HEK293 (cell line): Measurements from ENCODE around the gene DTWD2.

Experiments
- CTCF ChIA-PET: fragments of 350-600 bp; formaldehyde crosslinking; extraction: SDS; loops from one replicate; lab custom pipeline; 2021; ENCODE audit warnings: antibody characterized with exemption; lab: Yijun Ruan, JAX
- POLR2A ChIA-PET: fragments of 300-600 bp; formaldehyde crosslinking; extraction: SDS; loops from one replicate; lab custom pipeline; 2020; ENCODE audit warnings: antibody characterized with exemption, inconsistent platforms; lab: Yijun Ruan, JAX
- H3K27ac ChIP-seq: fragments of 200-500 bp; sonication (Bioruptor generic); 2 replicates; pipeline ENCODE4 v1.5.1; 2014; ENCODE audit warnings: low read depth, low read length, control low read depth, inconsistent platforms; ENCODE audit errors: extremely low read depth
- H3K36me3 ChIP-seq, 2 experiments: fragments of 200-500 bp in 1 of 2; sonication (Bioruptor generic) in 1 of 2; 1 replicate in 1 of 2; 2 replicates in 1 of 2; pipeline ENCODE4 v1.5.1; 2014 to 2017; ENCODE audit warnings: inconsistent platforms in 2 of 2, low read length in 2 of 2; ENCODE audit not compliant: control insufficient read depth in 2 of 2, insufficient read depth in 1 of 2
- H3K4me1 ChIP-seq: fragments of 200-500 bp; sonication (Bioruptor generic); 2 replicates; pipeline ENCODE4 v1.5.1; 2014; ENCODE audit warnings: mild to moderate bottlenecking, low read length, inconsistent platforms; ENCODE audit not compliant: control insufficient read depth, insufficient read depth
- H3K4me3 ChIP-seq: 2 replicates; pipeline ENCODE4 v1.5.1; 2011; ENCODE audit warnings: low read depth, mild to moderate bottlenecking, control low read depth, low read length, moderate library complexity
- H3K9me3 ChIP-seq: fragments of 200-500 bp; sonication (Bioruptor generic); 2 replicates; pipeline ENCODE4 v1.5.1; 2014; ENCODE audit warnings: low read depth, low read length, inconsistent platforms; ENCODE audit not compliant: control insufficient read depth, insufficient read depth
- CTCF ChIP-seq: fragments of 450-650 bp; formaldehyde crosslinking; IDR thresholded peaks from 2 replicates; pipeline ENCODE4 v1.5.1; 2016; ENCODE audit warnings: missing biosample characterization, missing genetic modification characterization
- FEZF1 ChIP-seq: fragments of 450-650 bp; formaldehyde crosslinking; IDR thresholded peaks from 2 replicates; pipeline ENCODE4 v1.5.1; 2016; ENCODE audit warnings: missing biosample characterization, missing genetic modification characterization
- HOXD13 ChIP-seq: sonication (generic); formaldehyde crosslinking; IDR thresholded peaks from 2 replicates; pipeline ENCODE4 v1.8.0; 2022; ENCODE audit warnings: missing genetic modification reagents, borderline replicate concordance
- KLF16 ChIP-seq: fragments of 450-650 bp; formaldehyde crosslinking; IDR thresholded peaks from 2 replicates; pipeline ENCODE4 v1.5.1; 2017; ENCODE audit warnings: missing biosample characterization, missing genetic modification characterization
- MEIS1 ChIP-seq: sonication (generic); formaldehyde crosslinking; IDR thresholded peaks from 2 replicates; pipeline ENCODE4 v1.8.1; 2022; ENCODE audit warnings: missing genetic modification reagents, mild to moderate bottlenecking, borderline replicate concordance
- OVOL3 ChIP-seq: fragments of 450-650 bp; formaldehyde crosslinking; IDR thresholded peaks from 2 replicates; pipeline ENCODE4 v1.5.1; 2016; ENCODE audit warnings: missing biosample characterization, missing genetic modification characterization
- SP7 ChIP-seq: fragments of 450-650 bp; formaldehyde crosslinking; IDR thresholded peaks from 2 replicates; pipeline ENCODE4 v1.5.1; 2016; ENCODE audit warnings: missing biosample characterization, missing genetic modification characterization
- TCF7L2 ChIP-seq: IDR thresholded peaks from 2 replicates; pipeline ENCODE4 v1.6.1; 2011; ENCODE audit warnings: low read depth, mild to moderate bottlenecking, inconsistent platforms, low read length, moderate library complexity, borderline replicate concordance
- ZBTB11 ChIP-seq: fragments of 450-650 bp; formaldehyde crosslinking; conservative IDR thresholded peaks from 2 replicates; pipeline ENCODE4 v1.5.1; 2016; ENCODE audit warnings: low read depth, missing biosample characterization, missing genetic modification characterization
- ZBTB20 ChIP-seq: fragments of 450-650 bp; formaldehyde crosslinking; IDR thresholded peaks from 2 replicates; pipeline ENCODE4 v1.5.1; 2016; ENCODE audit warnings: missing biosample characterization, missing genetic modification characterization
- ZBTB48 ChIP-seq: fragments of 450-650 bp; formaldehyde crosslinking; IDR thresholded peaks from 2 replicates; pipeline ENCODE4 v1.5.1; 2016; ENCODE audit warnings: missing biosample characterization, missing genetic modification characterization
- ZBTB6 ChIP-seq: fragments of 450-650 bp; formaldehyde crosslinking; IDR thresholded peaks from 2 replicates; pipeline ENCODE4 v1.5.1; 2017; ENCODE audit warnings: missing biosample characterization, missing genetic modification characterization
- ZNF112 ChIP-seq: fragments of 450-650 bp; formaldehyde crosslinking; IDR thresholded peaks from 2 replicates; pipeline ENCODE4 v1.5.0; 2017; ENCODE audit warnings: missing biosample characterization, missing genetic modification characterization
- ZNF155 ChIP-seq: fragments of 450-650 bp; formaldehyde crosslinking; IDR thresholded peaks from 2 replicates; pipeline ENCODE4 v1.5.1; 2016; ENCODE audit warnings: missing biosample characterization, missing genetic modification characterization
- ZNF175 ChIP-seq: fragments of 450-650 bp; formaldehyde crosslinking; IDR thresholded peaks from 2 replicates; pipeline ENCODE4 v1.5.1; 2016; ENCODE audit warnings: missing biosample characterization, missing genetic modification characterization
- ZNF23 ChIP-seq: fragments of 450-650 bp; formaldehyde crosslinking; IDR thresholded peaks from 2 replicates; pipeline ENCODE4 v1.5.1; 2016; ENCODE audit warnings: missing biosample characterization, missing genetic modification characterization, borderline replicate concordance
- ZNF239 ChIP-seq: fragments of 450-650 bp; formaldehyde crosslinking; IDR thresholded peaks from 2 replicates; pipeline ENCODE4 v1.5.1; 2016; ENCODE audit warnings: missing biosample characterization, missing genetic modification characterization
- ZNF292 ChIP-seq: fragments of 450-650 bp; formaldehyde crosslinking; IDR thresholded peaks from 2 replicates; pipeline ENCODE4 v1.5.1; 2016; ENCODE audit warnings: low read depth, missing biosample characterization, missing genetic modification characterization, borderline replicate concordance
- ZNF302 ChIP-seq: fragments of 450-650 bp; formaldehyde crosslinking; IDR thresholded peaks from 2 replicates; pipeline ENCODE4 v1.5.1; 2016; ENCODE audit warnings: missing biosample characterization, missing genetic modification characterization, low read depth
- ZNF366 ChIP-seq: fragments of 450-650 bp; formaldehyde crosslinking; conservative IDR thresholded peaks from 2 replicates; pipeline ENCODE4 v1.5.1; 2016; ENCODE audit warnings: missing biosample characterization, missing genetic modification characterization
- ZNF37A ChIP-seq: fragments of 450-650 bp; IDR thresholded peaks from 2 replicates; pipeline ENCODE4 v1.5.1; 2018; ENCODE audit warnings: missing biosample characterization, missing genetic modification characterization
- ZNF433 ChIP-seq: fragments of 450-650 bp; formaldehyde crosslinking; IDR thresholded peaks from 2 replicates; pipeline ENCODE4 v1.5.1; 2016; ENCODE audit warnings: missing biosample characterization, missing genetic modification characterization, low read depth
- ZNF530 ChIP-seq: fragments of 450-650 bp; formaldehyde crosslinking; IDR thresholded peaks from 2 replicates; pipeline ENCODE4 v1.5.1; 2016; ENCODE audit warnings: low read depth, missing biosample characterization, missing genetic modification characterization
- ZNF548 ChIP-seq: fragments of 450-650 bp; formaldehyde crosslinking; IDR thresholded peaks from 2 replicates; pipeline ENCODE4 v1.5.1; 2016; ENCODE audit warnings: missing biosample characterization, missing genetic modification characterization
- ZNF558 ChIP-seq: fragments of 450-650 bp; formaldehyde crosslinking; IDR thresholded peaks from 2 replicates; pipeline ENCODE4 v1.5.1; 2016; ENCODE audit warnings: missing biosample characterization, missing genetic modification characterization
- ZNF670 ChIP-seq: fragments of 450-650 bp; formaldehyde crosslinking; IDR thresholded peaks from 2 replicates; pipeline ENCODE4 v1.5.1; 2016; ENCODE audit warnings: missing biosample characterization, missing genetic modification characterization, low read depth
- ZNF704 ChIP-seq: fragments of 450-650 bp; formaldehyde crosslinking; IDR thresholded peaks from 2 replicates; pipeline ENCODE4 v1.5.1; 2016; ENCODE audit warnings: missing biosample characterization, missing genetic modification characterization
- ZNF830 ChIP-seq: fragments of 450-650 bp; IDR thresholded peaks from 2 replicates; pipeline ENCODE4 v1.5.0; 2018; ENCODE audit warnings: missing biosample characterization, missing genetic modification characterization, low read depth, mild to moderate bottlenecking, moderate library complexity
- ZSCAN18 ChIP-seq: fragments of 450-650 bp; formaldehyde crosslinking; IDR thresholded peaks from 2 replicates; pipeline ENCODE4 v1.5.1; 2016; ENCODE audit warnings: missing biosample characterization, missing genetic modification characterization

DTWD2 gene

GRCh38 chr5:118953652-118954005 is 34.7 kb downstream of the DTWD2 start:
- Histone ChIP-seq H3K9me3 (no peaks in the 10 kb centered on the region), H3K4me1 (no peaks in the 10 kb centered on the region), H3K36me3 (no peaks in the 10 kb centered on the region; a peak in 1 of 3 replicates)
- CTCF ChIA-PET = no interaction called here
- TF ChIP-seq ZNF112 (tag by site-specific recombination) (no peak), MEIS1 (CRISPR knock-in tag) (no peak), ZNF292 (tag by site-specific recombination) (no peak), FEZF1 (tag by site-specific recombination) (no peak), ZNF155 (no peak), ZNF302 (no peak), ZNF239 (tag by site-specific recombination) (no peak), ZNF548 (tag by site-specific recombination) (no peak), TCF7L2 (no peak), ZNF704 (tag by site-specific recombination) (no peak), ZBTB48 (tag by site-specific recombination) (no peak), CTCF (tag by site-specific recombination) (no peak), ZBTB20 (no peak), ZBTB6 (tag by site-specific recombination) (no peak), SP7 (no peak), ZNF37A (tag by site-specific recombination) (no peak), ZNF830 (tag by site-specific recombination) (no peak)
- TF ChIP-seq, all 188 proteins: peak for 0
- Histone ChIP-seq H3K4me3 (no peak overlapping the region), H3K27ac (no peak overlapping the region)
- POLR2A ChIA-PET = no interaction called here

- H3K27ac ChIP-seq = no peak overlapping the region
- H3K9me3 ChIP-seq = no peaks in the 10 kb centered on the region
- no peak overlapping the region for H3K4me3 ChIP-seq
- no peaks in the 10 kb centered on the region for H3K4me1 ChIP-seq
- POLR2A ChIA-PET = no interaction called here
- no peaks in the 10 kb centered on the region; a peak in 1 of 3 replicates for H3K36me3 ChIP-seq
- CTCF ChIA-PET = no interaction called here
- TF ChIP-seq ZSCAN18 (tag by site-specific recombination) (no peak), ZNF670 (tag by site-specific recombination) (no peak), ZNF175 (no peak), ZNF558 (tag by site-specific recombination) (no peak), ZBTB11 (tag by site-specific recombination) (no peak), ZNF530 (tag by site-specific recombination) (no peak), HOXD13 (CRISPR knock-in tag) (no peak), ZNF433 (tag by site-specific recombination) (no peak), ZNF23 (tag by site-specific recombination) (no peak), OVOL3 (tag by site-specific recombination) (no peak), KLF16 (no peak), ZNF366 (no peak)
These were observed 35.2 kb downstream of the DTWD2 start for GRCh38 chr5:118952992-118953651.
